K562 (cell line): ENCODE results near the gene NACA. TPM values are rescaled to one million over a fixed set of nuclear protein-coding genes. Genes with fewer than 3 reads are reported as not detected.

ENCODE experiments used
- CHD2 ChIP-seq: IDR thresholded peaks from 2 replicates; pipeline ENCODE4 v1.6.1; 2011; ENCODE audit warnings: low read depth, low read length
- EP400 ChIP-seq: fragments of 450-650 bp; IDR thresholded peaks from 2 replicates; pipeline ENCODE4 v1.6.1; 2017; ENCODE audit warnings: antibody characterized with exemption, mild to moderate bottlenecking, moderate library complexity
- KAT8 ChIP-seq: fragments of 450-650 bp; IDR thresholded peaks from 2 replicates; pipeline ENCODE4 v1.6.1; 2016; ENCODE audit warnings: low read depth, mild to moderate bottlenecking
- KDM4B ChIP-seq, 2 experiments: fragments of 450-650 bp in 1 of 2; sonication (generic) in 1 of 2; IDR thresholded peaks; 2 replicates each; pipeline ENCODE4 v1.6.1; 2016 to 2017; ENCODE audit warnings: borderline replicate concordance in 2 of 2, antibody characterized with exemption in 1 of 2, low read depth in 1 of 2, mild to moderate bottlenecking in 1 of 2
- MAFK ChIP-seq: IDR thresholded peaks from 2 replicates; pipeline ENCODE4 v1.6.1; 2011; ENCODE audit warnings: low read length, improper control_type of control experiment
- MEIS2 ChIP-seq: fragments of 450-650 bp; IDR thresholded peaks from 2 replicates; pipeline ENCODE4 v1.6.1; 2014; ENCODE audit warnings: mild to moderate bottlenecking; ENCODE audit not compliant: partially characterized antibody
- NBN ChIP-seq: fragments of 450-650 bp; IDR thresholded peaks from 2 replicates; pipeline ENCODE4 v1.6.1; 2016; ENCODE audit warnings: low read depth, mild to moderate bottlenecking
- NCOA2 ChIP-seq, 2 experiments: fragments of 450-650 bp; IDR thresholded peaks; 2 replicates each; pipeline ENCODE4 v1.6.1; 2018; ENCODE audit warnings: mild to moderate bottlenecking in 2 of 2, moderate library complexity in 1 of 2; ENCODE audit not compliant: partially characterized antibody in 2 of 2
- NR3C1 ChIP-seq: sonication (generic); formaldehyde crosslinking; IDR thresholded peaks from 2 replicates; pipeline ENCODE4 v1.8.1; 2022; ENCODE audit warnings: missing genetic modification reagents
- PHB ChIP-seq: fragments of 250-450 bp; sonication (Bioruptor Pico); IDR thresholded peaks from 2 replicates; pipeline ENCODE4 v1.5.0; 2021
- PURB ChIP-seq: sonication (generic); formaldehyde crosslinking; IDR thresholded peaks from 2 replicates; pipeline ENCODE4 v1.9.0; 2021; ENCODE audit warnings: low read depth, mild to moderate bottlenecking, missing genetic modification reagents
- RBFOX2 ChIP-seq: fragments of 200-400 bp; formaldehyde crosslinking; IDR thresholded peaks from 2 replicates; pipeline ENCODE4 v1.6.1; 2017; ENCODE audit warnings: low read depth, mild to moderate bottlenecking, low read length, moderate library complexity
- YBX1 ChIP-seq: fragments of 450-650 bp; IDR thresholded peaks from 2 replicates; pipeline ENCODE4 v1.7.1; 2016; ENCODE audit warnings: mild to moderate bottlenecking
- ZBTB7A ChIP-seq: IDR thresholded peaks from 2 replicates; pipeline ENCODE4 v1.6.1; 2011; ENCODE audit warnings: low read depth, mild to moderate bottlenecking, low read length, moderate library complexity, borderline replicate concordance; ENCODE audit not compliant: control insufficient read depth
- ZNF263 ChIP-seq: sonication (generic); formaldehyde crosslinking; IDR thresholded peaks from 2 replicates; pipeline ENCODE4 v1.8.0; 2022; ENCODE audit warnings: mild to moderate bottlenecking, missing genetic modification reagents, borderline replicate concordance
- ZNF57 ChIP-seq: fragments of 450-650 bp; formaldehyde crosslinking; IDR thresholded peaks from 2 replicates; pipeline ENCODE4 v1.4.0; 2020; ENCODE audit warnings: mild to moderate bottlenecking, moderate library complexity
- polyA plus RNA-seq, 8 experiments: library from polyadenylated mRNA; depleted of rRNA in 4 of 8; stranded (reverse) in 5 of 8; unstranded in 3 of 8; fragments of >200 nt; fragmentation: Nextera tagmentation in 2 of 8; fragmentation: Illumina TruSeq in 1 of 8; extraction: Ambion mirVana in 2 of 8; extraction: Trizol in 1 of 8; gene quantifications; 2 replicates each; pipeline versions ENCODE4 v1.2.1 to v1.2.3, GENCODE V29; 2011 to 2014; ENCODE audit warnings: inconsistent platforms in 1 of 8, missing spikeins in 1 of 8
- total RNA-seq, 7 experiments: library from RNA; depleted of rRNA in 6 of 7; stranded (reverse); fragments of >200 nt in 6 of 7; fragmentation: Illumina TruSeq in 2 of 7; extraction: Trizol in 2 of 7; gene quantifications; 2 replicates each; pipeline versions ENCODE4 v1.2.1 to v1.2.3, GENCODE V29; 2011 to 2021; ENCODE audit warnings: low replicate concordance in 1 of 7
- TF ChIP-seq, protein P1 (sequence below): IDR thresholded peaks from 2 replicates; pipeline ENCODE4 v1.6.1; 2012; ENCODE audit warnings: low read depth, low read length, improper control_type of control experiment, borderline replicate concordance
- TF ChIP-seq, protein P2 (sequence below), 3 experiments: fragments of 200-800 bp in 1 of 3; sonication (Bioruptor generic) in 1 of 3; sonication (generic) in 1 of 3; formaldehyde crosslinking in 1 of 3; IDR thresholded peaks; 2 replicates each; pipeline versions ENCODE4 v1.6.1 to v1.8.0; 2016 to 2022; ENCODE audit warnings: mild to moderate bottlenecking in 2 of 3, missing compliant biosample characterization in 2 of 3, missing genetic modification characterization in 2 of 3, missing genetic modification reagents in 1 of 3
- TF ChIP-seq, protein P3 (sequence below): fragments of 450-650 bp; IDR thresholded peaks from 2 replicates; pipeline ENCODE4 v1.7.0; 2016; ENCODE audit warnings: borderline replicate concordance
- TF ChIP-seq, protein P4 (sequence below): fragments of 250-450 bp; sonication (Bioruptor Pico); IDR thresholded peaks from 2 replicates; pipeline ENCODE4 v1.5.0; 2021; ENCODE audit warnings: mild to moderate bottlenecking, borderline replicate concordance

Gene NACA
- total and polyA plus RNA-seq, 9 of the 15 experiments (the other 6 are each of a cell fraction or from before 2014, with no cell fraction given), result 1,030 to 2,416 (median 1,645) TPM

DNA sequence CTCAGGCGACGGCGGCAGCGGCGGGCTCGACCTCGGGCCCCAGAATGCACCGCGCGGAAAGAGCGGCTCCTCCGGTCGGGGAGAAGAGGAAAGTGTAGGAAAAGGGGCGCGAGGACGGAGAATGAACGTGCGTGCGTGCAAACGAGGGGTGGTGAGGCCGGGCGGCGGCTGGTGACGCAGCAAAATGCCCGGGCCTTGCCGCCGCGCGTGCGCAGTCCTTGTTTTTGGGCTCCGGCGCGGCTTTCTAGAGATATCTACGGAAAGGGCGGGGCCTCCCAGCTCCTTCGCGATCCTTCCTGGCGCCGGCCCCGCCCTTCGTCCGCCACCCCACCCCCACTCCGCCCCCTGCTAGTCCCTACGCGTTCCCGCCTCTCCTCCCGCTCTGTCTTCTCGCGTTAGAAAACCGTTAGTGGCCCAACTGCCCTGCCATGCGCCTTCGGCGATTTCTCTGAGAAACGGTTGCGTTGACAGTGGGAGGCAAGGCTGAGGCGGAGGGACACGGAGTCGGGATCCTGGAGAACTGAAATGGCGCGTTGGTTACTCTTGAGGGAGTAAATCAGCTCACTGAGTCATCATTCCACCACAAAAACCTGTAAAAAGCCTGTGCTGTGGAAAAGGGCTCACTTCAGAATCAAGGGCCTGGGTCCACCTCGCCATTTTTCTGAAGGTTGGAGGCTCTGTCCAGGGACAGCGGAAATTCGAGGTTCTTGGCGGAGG is 36.8 kb downstream of the NACA start, which contains the start of gene PTGES3 (continued):
- TF ChIP-seq, protein P1, sequence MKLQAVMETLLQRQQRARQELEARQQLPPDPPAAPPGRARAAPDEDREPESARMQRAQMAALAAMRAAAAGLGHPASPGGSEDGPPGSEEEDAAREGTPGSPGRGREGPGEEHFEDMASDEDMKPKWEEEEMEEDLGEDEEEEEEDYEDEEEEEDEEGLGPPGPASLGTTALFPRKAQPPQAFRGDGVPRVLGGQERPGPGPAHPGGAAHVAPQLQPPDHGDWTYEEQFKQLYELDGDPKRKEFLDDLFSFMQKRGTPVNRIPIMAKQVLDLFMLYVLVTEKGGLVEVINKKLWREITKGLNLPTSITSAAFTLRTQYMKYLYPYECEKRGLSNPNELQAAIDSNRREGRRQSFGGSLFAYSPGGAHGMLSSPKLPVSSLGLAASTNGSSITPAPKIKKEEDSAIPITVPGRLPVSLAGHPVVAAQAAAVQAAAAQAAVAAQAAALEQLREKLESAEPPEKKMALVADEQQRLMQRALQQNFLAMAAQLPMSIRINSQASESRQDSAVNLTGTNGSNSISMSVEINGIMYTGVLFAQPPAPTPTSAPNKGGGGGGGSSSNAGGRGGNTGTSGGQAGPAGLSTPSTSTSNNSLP, result no peak
- TF ChIP-seq NR3C1 (CRISPR knock-in tag), result no peak
- TF ChIP-seq YBX1, result no peak
- peak; percentile 48; the same call in 1 of the 2 replicates for TF ChIP-seq ZNF263 (CRISPR knock-in tag)
- TF ChIP-seq, protein P2, sequence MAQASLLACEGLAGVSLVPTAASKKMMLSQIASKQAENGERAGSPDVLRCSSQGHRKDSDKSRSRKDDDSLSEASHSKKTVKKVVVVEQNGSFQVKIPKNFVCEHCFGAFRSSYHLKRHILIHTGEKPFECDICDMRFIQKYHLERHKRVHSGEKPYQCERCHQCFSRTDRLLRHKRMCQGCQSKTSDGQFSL (CRISPR knock-in tag; IDR thresholded peaks at IDR 0.05), result peak; percentile 13; the same call in 1 of the 2 replicates
- TF ChIP-seq, protein P2 (tag; IDR thresholded peaks at IDR 0.05), result no peak
- TF ChIP-seq, protein P3, sequence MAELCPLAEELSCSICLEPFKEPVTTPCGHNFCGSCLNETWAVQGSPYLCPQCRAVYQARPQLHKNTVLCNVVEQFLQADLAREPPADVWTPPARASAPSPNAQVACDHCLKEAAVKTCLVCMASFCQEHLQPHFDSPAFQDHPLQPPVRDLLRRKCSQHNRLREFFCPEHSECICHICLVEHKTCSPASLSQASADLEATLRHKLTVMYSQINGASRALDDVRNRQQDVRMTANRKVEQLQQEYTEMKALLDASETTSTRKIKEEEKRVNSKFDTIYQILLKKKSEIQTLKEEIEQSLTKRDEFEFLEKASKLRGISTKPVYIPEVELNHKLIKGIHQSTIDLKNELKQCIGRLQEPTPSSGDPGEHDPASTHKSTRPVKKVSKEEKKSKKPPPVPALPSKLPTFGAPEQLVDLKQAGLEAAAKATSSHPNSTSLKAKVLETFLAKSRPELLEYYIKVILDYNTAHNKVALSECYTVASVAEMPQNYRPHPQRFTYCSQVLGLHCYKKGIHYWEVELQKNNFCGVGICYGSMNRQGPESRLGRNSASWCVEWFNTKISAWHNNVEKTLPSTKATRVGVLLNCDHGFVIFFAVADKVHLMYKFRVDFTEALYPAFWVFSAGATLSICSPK, result no peak
- no peak for TF ChIP-seq PHB (CRISPR knock-in tag)
- TF ChIP-seq EP400, result peak; percentile 99
- no peak for TF ChIP-seq ZNF57 (CRISPR knock-in tag)
- TF ChIP-seq MEIS2, result peak; percentile 72
- no peak for TF ChIP-seq KAT8
- TF ChIP-seq, protein P4, sequence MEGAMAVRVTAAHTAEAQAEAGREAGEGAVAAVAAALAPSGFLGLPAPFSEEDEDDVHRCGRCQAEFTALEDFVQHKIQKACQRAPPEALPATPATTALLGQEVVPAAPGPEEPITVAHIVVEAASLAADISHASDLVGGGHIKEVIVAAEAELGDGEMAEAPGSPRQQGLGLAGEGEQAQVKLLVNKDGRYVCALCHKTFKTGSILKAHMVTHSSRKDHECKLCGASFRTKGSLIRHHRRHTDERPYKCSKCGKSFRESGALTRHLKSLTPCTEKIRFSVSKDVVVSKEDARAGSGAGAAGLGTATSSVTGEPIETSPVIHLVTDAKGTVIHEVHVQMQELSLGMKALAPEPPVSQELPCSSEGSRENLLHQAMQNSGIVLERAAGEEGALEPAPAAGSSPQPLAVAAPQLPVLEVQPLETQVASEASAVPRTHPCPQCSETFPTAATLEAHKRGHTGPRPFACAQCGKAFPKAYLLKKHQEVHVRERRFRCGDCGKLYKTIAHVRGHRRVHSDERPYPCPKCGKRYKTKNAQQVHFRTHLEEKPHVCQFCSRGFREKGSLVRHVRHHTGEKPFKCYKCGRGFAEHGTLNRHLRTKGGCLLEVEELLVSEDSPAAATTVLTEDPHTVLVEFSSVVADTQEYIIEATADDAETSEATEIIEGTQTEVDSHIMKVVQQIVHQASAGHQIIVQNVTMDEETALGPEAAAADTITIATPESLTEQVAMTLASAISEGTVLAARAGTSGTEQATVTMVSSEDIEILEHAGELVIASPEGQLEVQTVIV (CRISPR knock-in tag), result no peak
- TF ChIP-seq MAFK, result peak; percentile 89
- TF ChIP-seq RBFOX2, result peak; percentile 96
- peak; percentile 94 for TF ChIP-seq CHD2
- TF ChIP-seq NCOA2 (IDR thresholded peaks at IDR 0.05; ENCODE audit: partially characterized antibody in 2 of 2), result no peak
- 0 out of 4 replicates have a peak, but pooled peaks of 1 of the 2 experiments have one; percentile 28 for TF ChIP-seq KDM4B (IDR thresholded peaks at IDR 0.05; ENCODE audit: borderline replicate concordance in 2 of 2, low read depth in 1 of 2)
- TF ChIP-seq NBN, result peak; percentile 86
- TF ChIP-seq PURB (CRISPR knock-in tag), result no peak
- no peak; the same call in 1 of the 2 replicates for TF ChIP-seq ZBTB7A
